K562 (cell line): ENCODE results near the gene DACT3. TPM values are rescaled to one million over a fixed set of nuclear protein-coding genes. Genes with fewer than 3 reads are reported as not detected.

Experiments
- ATAC-seq: fragments of 200-7000 bp; cut with Tn5 transposase; 3 replicates; pipeline ENCODE4 v1.9.1; 2020; ENCODE audit warnings: moderate library complexity
- BruUV-seq: library from RNA; stranded (reverse); fragments of 400-500 nt; replicated peaks from 2 replicates; lab custom pipeline; 2021; lab: Mats Ljungman, UMichigan
- CTCF ChIA-PET: fragments of 300-600 bp; formaldehyde crosslinking; extraction: SDS; loops from one replicate; lab custom pipeline; 2021; ENCODE audit warnings: low intra/inter-chr PET ratio; lab: Yijun Ruan, JAX
- POLR2A ChIA-PET: fragments of 300-600, 350-650 bp; sonication (Branson Sonifier 250); formaldehyde crosslinking; extraction: SDS; loops from one replicate; lab custom pipeline; 2021; ENCODE audit warnings: antibody characterized with exemption, inconsistent platforms; lab: Yijun Ruan, JAX
- DNase-seq, 4 experiments: peaks; one replicate each; pipeline versions ENCODE4 v3.0.0 to v3.0.0-alpha.2; 2011 to 2018; ENCODE audit warnings: low spot score in 3 of 4, mixed read lengths in 3 of 4; ENCODE audit errors: extremely low read depth in 1 of 4
- FAIRE-seq: peaks from 2 replicates; lab custom pipeline; 2011; peaks lifted over from hg19 to GRCh38; lab: Jason Lieb, UNC
- H2AFZ ChIP-seq: 2 replicates; pipeline ENCODE4 v1.6.0; 2011; ENCODE audit warnings: low read depth, low read length, control low read depth, inconsistent platforms
- H3K27ac ChIP-seq: fragments of 200-600 bp; 3 replicates; pipeline ENCODE4 v1.8.0; 2011; ENCODE audit warnings: low read depth, mild to moderate bottlenecking, control low read depth, inconsistent platforms, low read length, moderate library complexity, mixed read lengths; ENCODE audit errors: extremely low read depth
- H3K27me3 ChIP-seq, 2 experiments: fragments of 300-600 bp in 1 of 2; 2 replicates in 1 of 2; 3 replicates in 1 of 2; pipeline versions ENCODE4 v1.6.0 to v1.8.0; 2011; ENCODE audit warnings: inconsistent platforms in 2 of 2, low read length in 2 of 2, mild to moderate bottlenecking in 1 of 2, mixed read lengths in 1 of 2, moderate library complexity in 1 of 2; ENCODE audit not compliant: control insufficient read depth in 2 of 2, insufficient read depth in 2 of 2
- H3K36me3 ChIP-seq: fragments of 300-600 bp; 3 replicates; pipeline ENCODE4 v1.8.0; 2011; ENCODE audit warnings: mild to moderate bottlenecking, low read length, inconsistent platforms; ENCODE audit not compliant: control insufficient read depth, insufficient read depth
- H3K4me1 ChIP-seq, 2 experiments: fragments of 200-600 bp in 1 of 2; replicated peaks in 1 of 2; 2 replicates in 1 of 2; 3 replicates in 1 of 2; pipeline versions ENCODE4 v1.5.1 to v1.8.0; 2011; ENCODE audit warnings: inconsistent platforms in 2 of 2, low read length in 2 of 2, mild to moderate bottlenecking in 1 of 2, mixed read lengths in 1 of 2, moderate library complexity in 1 of 2; ENCODE audit not compliant: control insufficient read depth in 2 of 2, insufficient read depth in 2 of 2
- H3K4me2 ChIP-seq: 2 replicates; pipeline ENCODE4 v1.6.1; 2011; ENCODE audit warnings: low read length, control low read depth, inconsistent platforms, mixed read lengths; ENCODE audit not compliant: insufficient read depth
- H3K4me3 ChIP-seq: fragments of 200-600 bp; sonication (generic), shearing (Covaris generic); 2 replicates; pipeline ENCODE4 v1.5.1; 2016; ENCODE audit warnings: control low read depth, inconsistent platforms
- H3K79me2 ChIP-seq: fragments of 200-600 bp; 3 replicates; pipeline ENCODE4 v1.8.0; 2011; ENCODE audit warnings: low read length, inconsistent platforms; ENCODE audit not compliant: control insufficient read depth, insufficient read depth
- H3K9ac ChIP-seq, 2 experiments: 2 replicates each; pipeline versions ENCODE4 v1.6.0 to v1.6.1; 2011; ENCODE audit warnings: low read depth in 2 of 2, low read length in 2 of 2, control low read depth in 1 of 2, inconsistent platforms in 1 of 2, mild to moderate bottlenecking in 1 of 2, mixed read lengths in 1 of 2; ENCODE audit not compliant: insufficient read depth in 1 of 2
- H3K9me1 ChIP-seq: one replicate; pipeline ENCODE4 v1.6.0; 2011; ENCODE audit warnings: inconsistent platforms, mild to moderate bottlenecking, low read length, moderate library complexity; ENCODE audit not compliant: control insufficient read depth, insufficient read depth
- H3K9me3 ChIP-seq: replicated peaks from 2 replicates; pipeline ENCODE4 v1.5.1; 2011; ENCODE audit warnings: low read depth, low read length, inconsistent platforms; ENCODE audit not compliant: control insufficient read depth, insufficient read depth
- H4K20me1 ChIP-seq: replicated peaks from 2 replicates; pipeline ENCODE4 v1.6.1; 2011; ENCODE audit warnings: low read length, inconsistent platforms, mixed read lengths; ENCODE audit not compliant: control insufficient read depth, insufficient read depth
- BCL6 ChIP-seq: fragments of 250-450 bp; sonication (Bioruptor Pico); IDR thresholded peaks from 2 replicates; pipeline ENCODE4 v1.4.0; 2020
- BMI1 ChIP-seq: fragments of 150-350 bp; IDR thresholded peaks from 2 replicates; pipeline ENCODE4 v1.6.1; 2014; ENCODE audit warnings: low read length
- HDAC3 ChIP-seq: fragments of 450-650 bp; IDR thresholded peaks from 2 replicates; pipeline ENCODE4 v1.6.1; 2018; ENCODE audit warnings: borderline replicate concordance, mild to moderate bottlenecking, moderate library complexity; ENCODE audit not compliant: partially characterized antibody
- ILK ChIP-seq: fragments of 450-650 bp; IDR thresholded peaks from 2 replicates; pipeline ENCODE4 v1.6.1; 2016; ENCODE audit warnings: missing genetic modification characterization, low read depth, mild to moderate bottlenecking, missing compliant biosample characterization, moderate library complexity, borderline replicate concordance
- MTA2 ChIP-seq: fragments of 450-650 bp; IDR thresholded peaks from 2 replicates; pipeline ENCODE4 v1.6.1; 2016; ENCODE audit warnings: low read depth
- PRDM10 ChIP-seq: fragments of 450-650 bp; IDR thresholded peaks from 2 replicates; pipeline ENCODE4 v1.6.1; 2018; ENCODE audit not compliant: partially characterized antibody
- RBFOX2 ChIP-seq: fragments of 200-400 bp; formaldehyde crosslinking; IDR thresholded peaks from 2 replicates; pipeline ENCODE4 v1.6.1; 2017; ENCODE audit warnings: low read depth, mild to moderate bottlenecking, low read length, moderate library complexity
- TFAP4 ChIP-seq: sonication (generic); formaldehyde crosslinking; IDR thresholded peaks from 2 replicates; pipeline ENCODE4 v1.8.0; 2022; ENCODE audit warnings: missing genetic modification reagents, mild to moderate bottlenecking, moderate library complexity, borderline replicate concordance
- YY1 ChIP-seq, 3 experiments: IDR thresholded peaks; 2 replicates each; pipeline ENCODE4 v1.6.1; 2011; ENCODE audit warnings: low read length in 2 of 3, mild to moderate bottlenecking in 2 of 3, moderate library complexity in 2 of 3, borderline replicate concordance in 1 of 3, control low read depth in 1 of 3, low read depth in 1 of 3; ENCODE audit not compliant: insufficient read depth in 3 of 3, insufficient replicate concordance in 2 of 3, control insufficient read depth in 1 of 3, insufficient read length in 1 of 3; ENCODE audit errors: extremely low read depth in 1 of 3
- ZBTB33 ChIP-seq: sonication (generic); formaldehyde crosslinking; IDR thresholded peaks from 2 replicates; pipeline ENCODE4 v1.8.1; 2023; ENCODE audit warnings: mild to moderate bottlenecking, missing genetic modification reagents
- WGBS: fragments of 100-300 bp; shearing (Covaris generic); methylation state at CpG from one replicate; pipeline ENCODE4 v1.1.6; 2016; ENCODE audit warnings: low coverage, mixed read lengths; ENCODE audit not compliant: insufficient coverage; ENCODE audit errors: missing lambda C conversion rate; 5-methylcytosine and 5-hydroxymethylcytosine counted together
- in situ Hi-C: fragments of 300-500 bp; cut with MboI; formaldehyde crosslinking; loops from 4 replicates; pipeline ENCODE4 v1.15.0; 2018; ENCODE audit warnings: inconsistent platforms, mixed read lengths
- intact Hi-C: fragments of 100-400 bp; cut with micrococcal nuclease; formaldehyde crosslinking; loops from 2 replicates; pipeline ENCODE4 v1.14.2; 2022
- polyA plus RNA-seq, 8 experiments: library from polyadenylated mRNA; depleted of rRNA in 4 of 8; stranded (reverse) in 5 of 8; unstranded in 3 of 8; fragments of >200 nt; fragmentation: Nextera tagmentation in 2 of 8; fragmentation: Illumina TruSeq in 1 of 8; extraction: Ambion mirVana in 2 of 8; extraction: Trizol in 1 of 8; gene quantifications; 2 replicates each; pipeline versions ENCODE4 v1.2.1 to v1.2.3, GENCODE V29; 2011 to 2014; ENCODE audit warnings: inconsistent platforms in 1 of 8, missing spikeins in 1 of 8
- total RNA-seq, 7 experiments: library from RNA; depleted of rRNA in 6 of 7; stranded (reverse); fragments of >200 nt in 6 of 7; fragmentation: Illumina TruSeq in 2 of 7; extraction: Trizol in 2 of 7; gene quantifications; 2 replicates each; pipeline versions ENCODE4 v1.2.1 to v1.2.3, GENCODE V29; 2011 to 2021; ENCODE audit warnings: low replicate concordance in 1 of 7

DACT3 gene
- total and polyA plus RNA-seq, 9 of the 15 experiments (the other 6 are each of a cell fraction or from before 2014, with no cell fraction given) = 0.67 to 6.5 (median 3.5) TPM

GRCh38 chr19:46704379-46705076 is 43.5 kb upstream of the DACT3 start:
- H3K27ac ChIP-seq = no peak overlapping the region
- peak; percentile 79 to 84 (median 82) for DNase-seq
- peak; percentile 98 for ATAC-seq
- H4K20me1 ChIP-seq = no peaks in the 10 kb centered on the region; the same call in 1 of the 2 replicates
- no peaks in the 10 kb centered on the region for H3K27me3 ChIP-seq
- FAIRE-seq = peak; percentile 15
- peaks cover 56% of the 10 kb centered on the region for H3K36me3 ChIP-seq
- peaks cover 5% of the 10 kb centered on the region for H3K9me1 ChIP-seq
- in situ Hi-C loops = no loop called here
- intact Hi-C loops = loop anchor here (2.0 kb wide), 1 partner anchor 42 kb away; the partner anchor contains the start of genes FKRP and STRN4
- H3K79me2 ChIP-seq = no peaks in the 10 kb centered on the region
- H3K4me3 ChIP-seq = no peak overlapping the region
- no peak overlapping the region for H2AFZ ChIP-seq
- no peak overlapping the region for H3K9ac ChIP-seq
- peaks cover 0 to 6% of the 10 kb centered on the region in 2 experiments; a peak in 1 of 5 replicates for H3K4me1 ChIP-seq
- CTCF ChIA-PET = interaction anchor here (0.8 to 1.9 kb wide), 3 partner anchors 24 to 136 kb away, joined by 3 to 12 read pairs (median 6); no protein-coding TSS in a partner anchor
- WGBS = 17% methylated on average over 19 of the region's 21 CpGs
- POLR2A ChIA-PET = interaction anchor here (1.5 kb wide), 1 partner anchor 12 kb away, joined by 5 read pairs; the partner anchor contains the start of gene PRKD2
- BruUV-seq = no TSS peak
- H3K9me3 ChIP-seq = no peaks in the 10 kb centered on the region
- no peak overlapping the region for H3K4me2 ChIP-seq
- peak; percentile 48 to 91 (median 77) for TF ChIP-seq YY1 (IDR thresholded peaks at IDR 0.05; ENCODE audit: borderline replicate concordance in 1 of 3, control insufficient read depth in 1 of 3, extremely low read depth in 1 of 3, insufficient read depth in 3 of 3, insufficient read length in 1 of 3, insufficient replicate concordance in 2 of 3, low read depth in 1 of 3, low read length in 2 of 3)
- no peak for TF ChIP-seq BCL6 (CRISPR knock-in tag)
- no peak for TF ChIP-seq HDAC3
- no peak for TF ChIP-seq ZBTB33
- TF ChIP-seq PRDM10 = no peak
- TF ChIP-seq BMI1 = no peak
- no peak for TF ChIP-seq MTA2
- TF ChIP-seq TFAP4 (CRISPR knock-in tag) = peak; percentile 48; the same call in 1 of the 2 replicates
- no peak for TF ChIP-seq ILK
- peak; percentile 48; the same call in 1 of the 2 replicates for TF ChIP-seq RBFOX2
